Smooth muscle cell of the brain vasculature (primary cell): ENCODE data around the gene PMM2.
A peak's percentile ranks its signal among the peaks of the same experiment; 100 is the strongest.
"Not testable (repeated sequence)": the region's sequence is repeated elsewhere in the genome, so short reads cannot be mapped to it uniquely, and the experiment has no call there.

Experiments used
- DNase-seq: peaks from one replicate; pipeline ENCODE4 v3.0.0-alpha.2; 2012; ENCODE audit warnings: low read depth, low spot score

Gene PMM2

GRCh38 chr16:8797364-8798173, at the start of gene PMM2, which contains the start of gene TMEM186:
PMM2 (plus strand) TSS chr16:8797839; CDS start chr16:8797883, 44 bp downstream.
TMEM186 (minus strand) TSS chr16:8797639; CDS start chr16:8797614, 25 bp downstream.
- peak; percentile 89 for DNase-seq

GRCh38 chr16:8748944-8749343, 48.7 kb upstream of the PMM2 start:
- not testable (repeated sequence) for DNase-seq

- no peak for DNase-seq
These were observed 45.9 kb upstream of the PMM2 start for GRCh38 chr16:8751481-8752311.

- no peak for DNase-seq
These were observed 44.9 kb upstream of the PMM2 start for GRCh38 chr16:8752706-8753105.

GRCh38 chr16:8753416-8754054, 44.1 kb upstream of the PMM2 start:
- no peak for DNase-seq

GRCh38 chr16:8756755-8757154, 40.9 kb upstream of the PMM2 start:
- DNase-seq = no peak

GRCh38 chr16:8758022-8758421, 39.6 kb upstream of the PMM2 start:
- DNase-seq = no peak

- DNase-seq = no peak
These were observed 37.6 kb upstream of the PMM2 start for GRCh38 chr16:8760021-8760420.

- DNase-seq = no peak
These were observed 36.6 kb upstream of the PMM2 start for GRCh38 chr16:8761078-8761477.

- no peak for DNase-seq
These were observed 35.4 kb upstream of the PMM2 start for GRCh38 chr16:8762254-8762653.

- DNase-seq = no peak
These were observed 34.6 kb upstream of the PMM2 start for GRCh38 chr16:8763083-8763482.

- no peak for DNase-seq
These were observed 33.7 kb upstream of the PMM2 start for GRCh38 chr16:8763899-8764298.

- DNase-seq = no peak
These were observed 33.0 kb upstream of the PMM2 start for GRCh38 chr16:8764525-8765250.

GRCh38 chr16:8767176-8767575, 30.5 kb upstream of the PMM2 start:
- DNase-seq = no peak

GRCh38 chr16:8768283-8768682, 29.4 kb upstream of the PMM2 start:
- DNase-seq = no peak

GRCh38 chr16:8768692-8769091, 28.9 kb upstream of the PMM2 start:
- no peak for DNase-seq

- DNase-seq = no peak
These were observed 24.1 kb upstream of the PMM2 start for GRCh38 chr16:8773537-8773936.

GRCh38 chr16:8774208-8774607, 23.4 kb upstream of the PMM2 start:
- no peak for DNase-seq

GRCh38 chr16:8775359-8775758, 22.3 kb upstream of the PMM2 start:
- no peak for DNase-seq

GRCh38 chr16:8776129-8776584, 21.5 kb upstream of the PMM2 start:
- DNase-seq = no peak

GRCh38 chr16:8777217-8777616, 20.4 kb upstream of the PMM2 start:
- no peak for DNase-seq
